SK-N-SH treated with all-trans-retinoic acid at 6 μM for 48 hours (cell line): ENCODE data around the gene SLC13A3.

Experiments used
- ATAC-seq: fragments of 200-7000 bp; cut with Tn5 transposase; 3 replicates; pipeline ENCODE4 v1.9.1; 2020; ENCODE audit warnings: mild to moderate bottlenecking, moderate library complexity
- ARNTL ChIP-seq: fragments of 450-650 bp; formaldehyde crosslinking; IDR thresholded peaks from 2 replicates; pipeline ENCODE4 v1.5.0; 2020; ENCODE audit warnings: low read depth, mild to moderate bottlenecking, moderate library complexity, borderline replicate concordance
- GLIS3 ChIP-seq: fragments of 250-450 bp; sonication (Bioruptor Pico); IDR thresholded peaks from 2 replicates; pipeline ENCODE4 v1.5.0; 2020; ENCODE audit warnings: mild to moderate bottlenecking, moderate library complexity
- ISL1 ChIP-seq: fragments of 250-450 bp; sonication (Bioruptor Pico); IDR thresholded peaks from 2 replicates; pipeline ENCODE4 v2.1.2; 2022; ENCODE audit warnings: mild to moderate bottlenecking, moderate library complexity
- PPARA ChIP-seq: fragments of 250-450 bp; sonication (Bioruptor Pico); IDR thresholded peaks from 2 replicates; pipeline ENCODE4 v1.5.0; 2020; ENCODE audit warnings: mild to moderate bottlenecking, borderline replicate concordance
- RARB ChIP-seq: fragments of 250-450 bp; sonication (Bioruptor Pico); IDR thresholded peaks from 2 replicates; pipeline ENCODE4 v1.8.0; 2021; ENCODE audit warnings: mild to moderate bottlenecking, moderate library complexity
- SNAI2 ChIP-seq: fragments of 250-450 bp; sonication (Bioruptor Pico); IDR thresholded peaks from 2 replicates; pipeline ENCODE4 v1.5.0; 2020; ENCODE audit warnings: mild to moderate bottlenecking, moderate library complexity
- TCF4 ChIP-seq: fragments of 250-450 bp; sonication (Bioruptor Pico); IDR thresholded peaks from 2 replicates; pipeline ENCODE4 v1.8.0; 2021; ENCODE audit warnings: mild to moderate bottlenecking, moderate library complexity, borderline replicate concordance
- TOX ChIP-seq: fragments of 250-450 bp; sonication (Bioruptor Pico); IDR thresholded peaks from 2 replicates; pipeline ENCODE4 v1.8.0; 2021; ENCODE audit warnings: mild to moderate bottlenecking, moderate library complexity, borderline replicate concordance
- ZC3H10 ChIP-seq: fragments of 250-450 bp; sonication (Bioruptor Pico); IDR thresholded peaks from 2 replicates; pipeline ENCODE4 v1.5.1; 2021; ENCODE audit warnings: mild to moderate bottlenecking, moderate library complexity
- ZFP3 ChIP-seq: fragments of 250-450 bp; sonication (Bioruptor Pico); IDR thresholded peaks from 2 replicates; pipeline ENCODE4 v1.5.0; 2020; ENCODE audit warnings: mild to moderate bottlenecking, moderate library complexity
- ZFP30 ChIP-seq: fragments of 450-650 bp; formaldehyde crosslinking; IDR thresholded peaks from 2 replicates; pipeline ENCODE4 v1.5.0; 2022; ENCODE audit warnings: mild to moderate bottlenecking, moderate library complexity
- ZNF565 ChIP-seq: fragments of 450-650 bp; formaldehyde crosslinking; conservative IDR thresholded peaks from 2 replicates; pipeline ENCODE4 v1.5.0; 2020; ENCODE audit warnings: low read depth, mild to moderate bottlenecking, moderate library complexity
- ZNF70 ChIP-seq: fragments of 450-650 bp; formaldehyde crosslinking; IDR thresholded peaks from 2 replicates; pipeline ENCODE4 v1.5.0; 2020; ENCODE audit warnings: mild to moderate bottlenecking, moderate library complexity
- ZNF8 ChIP-seq: fragments of 450-650 bp; formaldehyde crosslinking; IDR thresholded peaks from 2 replicates; pipeline ENCODE4 v1.5.0; 2020; ENCODE audit warnings: mild to moderate bottlenecking, moderate library complexity
- TF ChIP-seq, protein P1 (sequence below): fragments of 250-450 bp; sonication (Bioruptor Pico); IDR thresholded peaks from 2 replicates; pipeline ENCODE4 v1.5.0; 2020; ENCODE audit warnings: mild to moderate bottlenecking, moderate library complexity
- TF ChIP-seq, protein P2 (sequence below): fragments of 250-450 bp; sonication (Bioruptor Pico); IDR thresholded peaks from 2 replicates; pipeline ENCODE4 v1.8.0; 2021; ENCODE audit warnings: low read depth, mild to moderate bottlenecking, moderate library complexity, borderline replicate concordance
- TF ChIP-seq, protein P3 (sequence below): fragments of 250-450 bp; sonication (Bioruptor Pico); IDR thresholded peaks from 2 replicates; pipeline ENCODE4 v1.8.0; 2020; ENCODE audit warnings: mild to moderate bottlenecking, moderate library complexity, borderline replicate concordance
- TF ChIP-seq, protein P4 (sequence below): fragments of 250-450 bp; sonication (Bioruptor Pico); IDR thresholded peaks from 2 replicates; pipeline ENCODE4 v1.5.1; 2021; ENCODE audit warnings: mild to moderate bottlenecking, moderate library complexity
- TF ChIP-seq, protein P5 (sequence below): fragments of 250-450 bp; sonication (Bioruptor Pico); IDR thresholded peaks from 2 replicates; pipeline ENCODE4 v1.5.1; 2020; ENCODE audit warnings: low read depth, mild to moderate bottlenecking, moderate library complexity

SLC13A3 gene

DNA sequence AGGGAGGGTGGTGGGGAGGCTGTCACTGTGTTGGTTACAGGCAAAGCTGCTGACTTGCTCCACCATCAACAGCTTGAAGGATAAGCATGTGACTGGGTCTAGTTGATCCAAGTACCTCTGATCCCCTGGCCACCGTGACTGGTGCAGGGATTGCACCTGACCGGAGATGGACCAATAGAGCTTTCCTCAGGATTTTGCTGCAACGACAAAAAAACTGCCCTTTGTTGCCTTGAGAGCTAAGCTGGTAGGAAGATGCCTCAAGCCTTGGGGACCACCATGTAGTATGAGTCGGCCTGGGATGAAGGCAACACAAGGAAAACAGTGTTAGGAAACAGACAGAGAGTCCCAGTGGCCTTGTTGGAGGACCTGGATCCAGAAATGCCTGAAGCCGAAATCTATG is 102.6 kb downstream of the SLC13A3 start:
- TF ChIP-seq ZNF70 (CRISPR knock-in tag) (no peak), ARNTL (CRISPR knock-in tag) (no peak)
- TF ChIP-seq, protein P1, sequence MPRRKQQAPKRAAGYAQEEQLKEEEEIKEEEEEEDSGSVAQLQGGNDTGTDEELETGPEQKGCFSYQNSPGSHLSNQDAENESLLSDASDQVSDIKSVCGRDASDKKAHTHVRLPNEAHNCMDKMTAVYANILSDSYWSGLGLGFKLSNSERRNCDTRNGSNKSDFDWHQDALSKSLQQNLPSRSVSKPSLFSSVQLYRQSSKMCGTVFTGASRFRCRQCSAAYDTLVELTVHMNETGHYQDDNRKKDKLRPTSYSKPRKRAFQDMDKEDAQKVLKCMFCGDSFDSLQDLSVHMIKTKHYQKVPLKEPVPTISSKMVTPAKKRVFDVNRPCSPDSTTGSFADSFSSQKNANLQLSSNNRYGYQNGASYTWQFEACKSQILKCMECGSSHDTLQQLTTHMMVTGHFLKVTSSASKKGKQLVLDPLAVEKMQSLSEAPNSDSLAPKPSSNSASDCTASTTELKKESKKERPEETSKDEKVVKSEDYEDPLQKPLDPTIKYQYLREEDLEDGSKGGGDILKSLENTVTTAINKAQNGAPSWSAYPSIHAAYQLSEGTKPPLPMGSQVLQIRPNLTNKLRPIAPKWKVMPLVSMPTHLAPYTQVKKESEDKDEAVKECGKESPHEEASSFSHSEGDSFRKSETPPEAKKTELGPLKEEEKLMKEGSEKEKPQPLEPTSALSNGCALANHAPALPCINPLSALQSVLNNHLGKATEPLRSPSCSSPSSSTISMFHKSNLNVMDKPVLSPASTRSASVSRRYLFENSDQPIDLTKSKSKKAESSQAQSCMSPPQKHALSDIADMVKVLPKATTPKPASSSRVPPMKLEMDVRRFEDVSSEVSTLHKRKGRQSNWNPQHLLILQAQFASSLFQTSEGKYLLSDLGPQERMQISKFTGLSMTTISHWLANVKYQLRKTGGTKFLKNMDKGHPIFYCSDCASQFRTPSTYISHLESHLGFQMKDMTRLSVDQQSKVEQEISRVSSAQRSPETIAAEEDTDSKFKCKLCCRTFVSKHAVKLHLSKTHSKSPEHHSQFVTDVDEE (CRISPR knock-in tag) = no peak
- ATAC-seq = no peak

DNA sequence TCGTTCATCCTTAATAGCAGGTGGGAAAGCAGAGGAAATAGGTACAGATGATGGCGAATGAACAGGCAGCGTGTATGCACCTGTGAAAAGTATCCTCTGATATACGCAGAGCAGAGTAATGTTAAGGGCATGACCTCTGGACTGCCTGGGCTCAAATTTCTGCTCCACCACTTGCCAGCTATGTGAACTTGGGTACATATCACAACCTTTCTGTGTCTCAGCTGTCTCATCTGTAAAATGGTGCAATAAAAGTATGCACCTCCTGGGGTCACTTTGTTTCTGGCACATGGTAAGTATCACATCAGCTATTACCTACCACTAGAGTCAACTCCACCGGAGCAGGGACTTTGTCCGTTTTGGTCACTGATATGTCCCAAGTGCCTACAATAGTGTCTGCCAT is 103.3 kb downstream of the SLC13A3 start:
- ATAC-seq = no peak
- TF ChIP-seq, protein P2, sequence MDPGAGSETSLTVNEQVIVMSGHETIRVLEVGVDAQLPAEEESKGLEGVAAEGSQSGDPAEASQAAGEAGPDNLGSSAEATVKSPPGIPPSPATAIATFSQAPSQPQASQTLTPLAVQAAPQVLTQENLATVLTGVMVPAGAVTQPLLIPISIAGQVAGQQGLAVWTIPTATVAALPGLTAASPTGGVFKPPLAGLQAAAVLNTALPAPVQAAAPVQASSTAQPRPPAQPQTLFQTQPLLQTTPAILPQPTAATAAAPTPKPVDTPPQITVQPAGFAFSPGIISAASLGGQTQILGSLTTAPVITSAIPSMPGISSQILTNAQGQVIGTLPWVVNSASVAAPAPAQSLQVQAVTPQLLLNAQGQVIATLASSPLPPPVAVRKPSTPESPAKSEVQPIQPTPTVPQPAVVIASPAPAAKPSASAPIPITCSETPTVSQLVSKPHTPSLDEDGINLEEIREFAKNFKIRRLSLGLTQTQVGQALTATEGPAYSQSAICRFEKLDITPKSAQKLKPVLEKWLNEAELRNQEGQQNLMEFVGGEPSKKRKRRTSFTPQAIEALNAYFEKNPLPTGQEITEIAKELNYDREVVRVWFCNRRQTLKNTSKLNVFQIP (CRISPR knock-in tag) = no peak
- TF ChIP-seq, protein P1 (CRISPR knock-in tag) = no peak
- TF ChIP-seq, protein P3, sequence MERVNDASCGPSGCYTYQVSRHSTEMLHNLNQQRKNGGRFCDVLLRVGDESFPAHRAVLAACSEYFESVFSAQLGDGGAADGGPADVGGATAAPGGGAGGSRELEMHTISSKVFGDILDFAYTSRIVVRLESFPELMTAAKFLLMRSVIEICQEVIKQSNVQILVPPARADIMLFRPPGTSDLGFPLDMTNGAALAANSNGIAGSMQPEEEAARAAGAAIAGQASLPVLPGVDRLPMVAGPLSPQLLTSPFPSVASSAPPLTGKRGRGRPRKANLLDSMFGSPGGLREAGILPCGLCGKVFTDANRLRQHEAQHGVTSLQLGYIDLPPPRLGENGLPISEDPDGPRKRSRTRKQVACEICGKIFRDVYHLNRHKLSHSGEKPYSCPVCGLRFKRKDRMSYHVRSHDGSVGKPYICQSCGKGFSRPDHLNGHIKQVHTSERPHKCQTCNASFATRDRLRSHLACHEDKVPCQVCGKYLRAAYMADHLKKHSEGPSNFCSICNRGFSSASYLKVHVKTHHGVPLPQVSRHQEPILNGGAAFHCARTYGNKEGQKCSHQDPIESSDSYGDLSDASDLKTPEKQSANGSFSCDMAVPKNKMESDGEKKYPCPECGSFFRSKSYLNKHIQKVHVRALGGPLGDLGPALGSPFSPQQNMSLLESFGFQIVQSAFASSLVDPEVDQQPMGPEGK = no peak
- no peak for TF ChIP-seq PPARA (CRISPR knock-in tag)
- TF ChIP-seq ZNF8 (CRISPR knock-in tag) = no peak
- TF ChIP-seq RARB (CRISPR knock-in tag) = no peak
- TF ChIP-seq SNAI2 (CRISPR knock-in tag) = no peak
- no peak for TF ChIP-seq ZFP3 (CRISPR knock-in tag)
- TF ChIP-seq, protein P4, sequence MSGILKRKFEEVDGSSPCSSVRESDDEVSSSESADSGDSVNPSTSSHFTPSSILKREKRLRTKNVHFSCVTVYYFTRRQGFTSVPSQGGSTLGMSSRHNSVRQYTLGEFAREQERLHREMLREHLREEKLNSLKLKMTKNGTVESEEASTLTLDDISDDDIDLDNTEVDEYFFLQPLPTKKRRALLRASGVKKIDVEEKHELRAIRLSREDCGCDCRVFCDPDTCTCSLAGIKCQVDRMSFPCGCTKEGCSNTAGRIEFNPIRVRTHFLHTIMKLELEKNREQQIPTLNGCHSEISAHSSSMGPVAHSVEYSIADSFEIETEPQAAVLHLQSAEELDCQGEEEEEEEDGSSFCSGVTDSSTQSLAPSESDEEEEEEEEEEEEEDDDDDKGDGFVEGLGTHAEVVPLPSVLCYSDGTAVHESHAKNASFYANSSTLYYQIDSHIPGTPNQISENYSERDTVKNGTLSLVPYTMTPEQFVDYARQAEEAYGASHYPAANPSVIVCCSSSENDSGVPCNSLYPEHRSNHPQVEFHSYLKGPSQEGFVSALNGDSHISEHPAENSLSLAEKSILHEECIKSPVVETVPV (CRISPR knock-in tag) = no peak
- no peak for TF ChIP-seq TCF4
- no peak for TF ChIP-seq ZNF70 (CRISPR knock-in tag)
- TF ChIP-seq ZFP30 (CRISPR knock-in tag) = no peak
- TF ChIP-seq ZC3H10 (CRISPR knock-in tag) = no peak
- TF ChIP-seq TOX (CRISPR knock-in tag) = no peak
- TF ChIP-seq GLIS3 (CRISPR knock-in tag) = no peak
- TF ChIP-seq, protein P5, sequence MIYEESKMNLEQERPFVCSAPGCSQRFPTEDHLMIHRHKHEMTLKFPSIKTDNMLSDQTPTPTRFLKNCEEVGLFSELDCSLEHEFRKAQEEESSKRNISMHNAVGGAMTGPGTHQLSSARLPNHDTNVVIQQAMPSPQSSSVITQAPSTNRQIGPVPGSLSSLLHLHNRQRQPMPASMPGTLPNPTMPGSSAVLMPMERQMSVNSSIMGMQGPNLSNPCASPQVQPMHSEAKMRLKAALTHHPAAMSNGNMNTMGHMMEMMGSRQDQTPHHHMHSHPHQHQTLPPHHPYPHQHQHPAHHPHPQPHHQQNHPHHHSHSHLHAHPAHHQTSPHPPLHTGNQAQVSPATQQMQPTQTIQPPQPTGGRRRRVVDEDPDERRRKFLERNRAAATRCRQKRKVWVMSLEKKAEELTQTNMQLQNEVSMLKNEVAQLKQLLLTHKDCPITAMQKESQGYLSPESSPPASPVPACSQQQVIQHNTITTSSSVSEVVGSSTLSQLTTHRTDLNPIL (CRISPR knock-in tag) = no peak
- no peak for TF ChIP-seq ZNF565 (CRISPR knock-in tag)
- TF ChIP-seq ARNTL (CRISPR knock-in tag) = no peak
- no peak for TF ChIP-seq ISL1
